Smooth muscle cell of trachea (primary cell): ENCODE results near the gene MMP20. TPM values are rescaled to one million over a fixed set of nuclear protein-coding genes. Genes with fewer than 3 reads are reported as not detected.

Source experiments
- total RNA-seq: library from RNA; depleted of rRNA; stranded (reverse); fragments of >200 nt; gene quantifications from 2 replicates; pipeline ENCODE4 v1.2.1, GENCODE V29; 2014

The MMP20 gene, protein sequence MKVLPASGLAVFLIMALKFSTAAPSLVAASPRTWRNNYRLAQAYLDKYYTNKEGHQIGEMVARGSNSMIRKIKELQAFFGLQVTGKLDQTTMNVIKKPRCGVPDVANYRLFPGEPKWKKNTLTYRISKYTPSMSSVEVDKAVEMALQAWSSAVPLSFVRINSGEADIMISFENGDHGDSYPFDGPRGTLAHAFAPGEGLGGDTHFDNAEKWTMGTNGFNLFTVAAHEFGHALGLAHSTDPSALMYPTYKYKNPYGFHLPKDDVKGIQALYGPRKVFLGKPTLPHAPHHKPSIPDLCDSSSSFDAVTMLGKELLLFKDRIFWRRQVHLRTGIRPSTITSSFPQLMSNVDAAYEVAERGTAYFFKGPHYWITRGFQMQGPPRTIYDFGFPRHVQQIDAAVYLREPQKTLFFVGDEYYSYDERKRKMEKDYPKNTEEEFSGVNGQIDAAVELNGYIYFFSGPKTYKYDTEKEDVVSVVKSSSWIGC
- not detected in 2 replicates for total RNA-seq

DNA sequence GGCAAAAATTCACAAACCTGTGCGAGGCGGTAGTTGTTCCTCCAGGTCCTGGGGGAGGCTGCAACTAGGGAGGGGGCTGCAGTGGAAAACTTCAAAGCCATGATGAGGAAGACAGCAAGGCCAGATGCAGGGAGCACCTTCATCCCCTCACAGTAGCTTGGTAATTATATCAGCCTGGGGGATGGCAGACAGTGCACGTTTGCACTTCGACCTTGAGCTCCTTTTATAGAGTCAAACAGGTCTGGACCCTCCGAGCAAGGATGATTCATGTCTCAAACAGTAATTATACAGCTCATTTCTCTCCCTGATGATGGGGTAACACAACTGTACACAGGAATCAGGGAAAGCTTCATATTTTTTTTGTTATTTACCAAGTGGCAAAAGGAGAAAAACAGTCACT, at the start of gene MMP20:
TSS of gene MMP20 (minus strand) at position 156 of the 400 bp plus-strand sequence. CDS start at position 143, 13 bp downstream.

DNA sequence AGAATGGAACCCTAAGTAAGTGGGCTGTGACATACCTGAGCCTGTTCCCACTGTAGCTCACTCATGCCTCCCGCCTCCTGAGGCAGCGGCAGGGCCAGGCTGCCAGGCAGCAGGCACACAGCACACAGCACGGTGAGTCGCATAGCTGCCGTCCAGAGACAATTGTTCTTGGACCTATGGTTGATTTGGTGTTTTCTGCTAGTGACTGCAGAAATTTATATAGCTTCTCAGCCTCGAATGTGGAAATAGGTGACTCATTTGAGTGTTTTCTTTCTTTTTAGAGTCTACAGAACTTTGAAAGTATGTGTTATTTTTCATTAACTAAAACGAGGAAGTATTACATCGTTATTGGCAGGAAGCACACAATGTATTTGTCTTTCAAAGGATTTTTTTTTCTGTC, 94.6 kb downstream of the MMP20 start, which contains the start of gene MMP7:
TSS of gene MMP7 (minus strand) at position 190 of the 400 bp plus-strand sequence. CDS start at position 143, 47 bp downstream.

Other genes starting within 250 kb of the MMP20 start
- 95.8 and 112 TPM in 2 replicates for gene TMEM123, start 172.6 kb downstream of the MMP20 start, total RNA-seq
- not detected in 2 replicates for gene MMP7, start 94.6 kb downstream of the MMP20 start, total RNA-seq
- 0.44 TPM in 1 of 2 replicates, not detected in the other for gene MMP27, start 80.4 kb upstream of the MMP20 start, total RNA-seq
- gene MMP8, start 99.6 kb upstream of the MMP20 start, total RNA-seq = under 0.01 and 0.33 TPM in 2 replicates
- gene MMP10, start 155.3 kb upstream of the MMP20 start, total RNA-seq = 0.87 and 0.99 TPM in 2 replicates
- 78.2 and 425 TPM in 2 replicates for gene MMP1, start 172.8 kb upstream of the MMP20 start, total RNA-seq
- gene MMP3, start 218.3 kb upstream of the MMP20 start, total RNA-seq = 9.5 and 13.4 TPM in 2 replicates
- 0.44 and 1.8 TPM in 2 replicates for gene MMP12, start 249.7 kb upstream of the MMP20 start, total RNA-seq